HepG2 (cell line): ENCODE results near the gene SMIM22. TPM values are rescaled to one million over a fixed set of nuclear protein-coding genes. Genes with fewer than 3 reads are reported as not detected.

Experiments used
- ATAC-seq: fragments of 200-7000 bp; cut with Tn5 transposase; 3 replicates; pipeline ENCODE4 v1.9.1; 2020; ENCODE audit warnings: mild to moderate bottlenecking, moderate library complexity
- BruUV-seq: library from RNA; stranded (reverse); fragments of 400-500 nt; replicated peaks from 2 replicates; lab custom pipeline; 2021; lab: Mats Ljungman, UMichigan
- CTCF ChIA-PET: fragments of 300-600 bp; formaldehyde crosslinking; extraction: SDS; loops from one replicate; lab custom pipeline; 2021; ENCODE audit warnings: low total read pairs, inconsistent platforms, low intra/inter-chr PET ratio; lab: Yijun Ruan, JAX
- POLR2A ChIA-PET: fragments of 350-600 bp; sonication (Branson Sonifier 250); formaldehyde crosslinking; loops from one replicate; lab custom pipeline; 2020; ENCODE audit warnings: antibody characterized with exemption, inconsistent platforms; lab: Yijun Ruan, JAX
- DNase-seq: peaks from one replicate; pipeline ENCODE4 v3.0.0-alpha.2; 2015; ENCODE audit warnings: low spot score
- FAIRE-seq: peaks from 3 replicates; lab custom pipeline; 2011; peaks lifted over from hg19 to GRCh38; lab: Jason Lieb, UNC
- H2AFZ ChIP-seq: one replicate; pipeline ENCODE4 v1.6.1; 2011; ENCODE audit warnings: low read length, inconsistent platforms
- H3K27ac ChIP-seq: fragments of 300-600 bp; 3 replicates; pipeline ENCODE4 v1.8.0; 2011; ENCODE audit warnings: mixed run types, mild to moderate bottlenecking, mixed read lengths, low read length, inconsistent platforms; ENCODE audit not compliant: insufficient read depth; ENCODE audit errors: extremely low read length
- H3K27me3 ChIP-seq, 2 experiments: fragments of 200-600 bp in 1 of 2; 2 replicates in 1 of 2; 3 replicates in 1 of 2; pipeline versions ENCODE4 v1.6.0 to v1.8.0; 2011; ENCODE audit warnings: low read length in 2 of 2, mild to moderate bottlenecking in 2 of 2, moderate library complexity in 2 of 2, inconsistent platforms in 1 of 2; ENCODE audit not compliant: insufficient read depth in 2 of 2, control insufficient read depth in 1 of 2
- H3K36me3 ChIP-seq, 2 experiments: fragments of 200-600 bp in 1 of 2; replicated peaks in 1 of 2; 2 replicates in 1 of 2; 3 replicates in 1 of 2; pipeline versions ENCODE4 v1.5.1 to v1.8.0; 2011; ENCODE audit warnings: low read length in 2 of 2, inconsistent platforms in 1 of 2; ENCODE audit not compliant: insufficient read depth in 2 of 2, control insufficient read depth in 1 of 2
- H3K4me1 ChIP-seq: 2 replicates; pipeline ENCODE4 v1.5.1; 2012; ENCODE audit warnings: low read length, inconsistent platforms; ENCODE audit not compliant: insufficient read depth
- H3K4me2 ChIP-seq: 2 replicates; pipeline ENCODE4 v1.6.0; 2011; ENCODE audit warnings: low read depth, low read length, inconsistent platforms
- H3K4me3 ChIP-seq, 3 experiments: fragments of 200-600 bp in 1 of 3; sonication (generic), shearing (Covaris generic) in 1 of 3; replicated peaks in 1 of 3; 2 replicates each; pipeline ENCODE4 v1.5.1; 2011 to 2016; ENCODE audit warnings: low read length in 3 of 3, inconsistent platforms in 2 of 3, low read depth in 2 of 3, mild to moderate bottlenecking in 2 of 3, control low read depth in 1 of 3, mixed read lengths in 1 of 3; ENCODE audit not compliant: insufficient read depth in 1 of 3
- H3K79me2 ChIP-seq: one replicate; pipeline ENCODE4 v1.6.1; 2011; ENCODE audit warnings: low read length, inconsistent platforms; ENCODE audit not compliant: insufficient read depth
- H3K9ac ChIP-seq: 2 replicates; pipeline ENCODE4 v1.6.0; 2011; ENCODE audit warnings: mild to moderate bottlenecking, low read depth, low read length, inconsistent platforms; ENCODE audit not compliant: insufficient read depth
- H3K9me3 ChIP-seq: 2 replicates; pipeline ENCODE4 v1.5.1; 2012; ENCODE audit warnings: mild to moderate bottlenecking, low read length
- H4K20me1 ChIP-seq: 2 replicates; pipeline ENCODE4 v1.6.0; 2011; ENCODE audit warnings: inconsistent platforms, mild to moderate bottlenecking, low read length, moderate library complexity; ENCODE audit not compliant: insufficient read depth
- CBFB ChIP-seq: sonication (generic); formaldehyde crosslinking; IDR thresholded peaks from 2 replicates; pipeline ENCODE4 v1.4.0; 2020; ENCODE audit warnings: missing genetic modification reagents
- DMAP1 ChIP-seq: IDR thresholded peaks from 2 replicates; pipeline ENCODE4 v1.6.1; 2016
- HNF4A ChIP-seq: sonication (generic); formaldehyde crosslinking; IDR thresholded peaks from 2 replicates; pipeline ENCODE4 v1.4.0; 2020; ENCODE audit warnings: missing genetic modification reagents
- JUND ChIP-seq: sonication (generic); formaldehyde crosslinking; IDR thresholded peaks from 2 replicates; pipeline ENCODE4 v1.8.0; 2022; ENCODE audit warnings: mild to moderate bottlenecking, missing genetic modification reagents
- MTA1 ChIP-seq: sonication (generic); formaldehyde crosslinking; IDR thresholded peaks from 2 replicates; pipeline ENCODE4 v1.4.0; 2020; ENCODE audit warnings: missing genetic modification reagents, mild to moderate bottlenecking, borderline replicate concordance
- NKX3-1 ChIP-seq: sonication (generic); formaldehyde crosslinking; IDR thresholded peaks from 2 replicates; pipeline ENCODE4 v1.5.0; 2020; ENCODE audit warnings: missing genetic modification reagents
- REST ChIP-seq, 2 experiments: IDR thresholded peaks; 2 replicates each; pipeline ENCODE4 v1.6.1; 2011 to 2012; ENCODE audit warnings: low read length in 2 of 2, borderline replicate concordance in 1 of 2, low read depth in 1 of 2, mild to moderate bottlenecking in 1 of 2, moderate library complexity in 1 of 2
- SCMH1 ChIP-seq: sonication (generic); formaldehyde crosslinking; IDR thresholded peaks from 2 replicates; pipeline ENCODE4 v1.9.0; 2021; ENCODE audit warnings: missing genetic modification reagents, mild to moderate bottlenecking, borderline replicate concordance
- SIN3A ChIP-seq: IDR thresholded peaks from 2 replicates; pipeline ENCODE4 v1.6.1; 2011; ENCODE audit warnings: low read depth, mild to moderate bottlenecking, control low read depth, low read length, borderline replicate concordance
- SMYD3 ChIP-seq: sonication (generic); formaldehyde crosslinking; IDR thresholded peaks from 2 replicates; pipeline ENCODE4 v1.8.1; 2023; ENCODE audit warnings: mild to moderate bottlenecking, missing genetic modification reagents
- SRSF1 ChIP-seq: fragments of 200-400 bp; formaldehyde crosslinking; optimal IDR thresholded peaks from 2 replicates; pipeline ENCODE3; 2017; ENCODE audit warnings: mild to moderate bottlenecking, low read depth, low read length, moderate library complexity
- SRY ChIP-seq: sonication (generic); formaldehyde crosslinking; IDR thresholded peaks from 2 replicates; pipeline ENCODE4 v1.8.0; 2022; ENCODE audit warnings: mild to moderate bottlenecking, missing genetic modification reagents
- TFE3 ChIP-seq: IDR thresholded peaks from 2 replicates; pipeline ENCODE4 v1.6.1; 2016
- ZNF567 ChIP-seq: sonication (generic); formaldehyde crosslinking; IDR thresholded peaks from 2 replicates; pipeline ENCODE4 v1.8.1; 2023; ENCODE audit warnings: mild to moderate bottlenecking, missing genetic modification reagents, borderline replicate concordance
- ZNF709 ChIP-seq: sonication (generic); formaldehyde crosslinking; IDR thresholded peaks from 2 replicates; pipeline ENCODE4 v1.5.0; 2020; ENCODE audit warnings: mild to moderate bottlenecking, missing genetic modification reagents
- ZNF749 ChIP-seq: sonication (generic); formaldehyde crosslinking; IDR thresholded peaks from 2 replicates; pipeline ENCODE4 v1.8.0; 2022; ENCODE audit warnings: mild to moderate bottlenecking, missing genetic modification reagents, moderate library complexity, borderline replicate concordance
- WGBS: methylation state at CpG from one replicate; pipeline ENCODE4 v1.1.6; 2017; ENCODE audit warnings: low lambda C conversion rate; 5-methylcytosine and 5-hydroxymethylcytosine counted together
- in situ Hi-C: cut with HindIII; loops from 2 replicates; pipeline ENCODE4 v1.10.0; 2017; ENCODE audit warnings: low pct_unique_long_range_greater_than_20kb; ENCODE audit not compliant: extremely low pct_ligation_motif_present
- intact Hi-C: fragments of 100-400 bp; cut with micrococcal nuclease; formaldehyde crosslinking; loops from one replicate; pipeline ENCODE4 v1.10.0; 2022; ENCODE audit not compliant: unreplicated experiment
- polyA plus RNA-seq, 8 experiments: library from polyadenylated mRNA; depleted of rRNA in 3 of 8; stranded (reverse) in 7 of 8; unstranded in 1 of 8; fragments of >200 nt; fragmentation: Illumina TruSeq in 4 of 8; extraction: Trizol in 4 of 8; gene quantifications; 2 replicates each; pipeline versions ENCODE4 v1.2.1 to v1.2.3, GENCODE V29; 2011 to 2016; ENCODE audit warnings: low read depth in 4 of 8, missing spikeins in 1 of 8, mixed read lengths in 1 of 8; ENCODE audit not compliant: insufficient read depth in 1 of 8
- total RNA-seq, 5 experiments: library from RNA; depleted of rRNA; stranded (reverse); fragments of >200 nt; fragmentation: Illumina TruSeq; extraction: Trizol; gene quantifications; 2 replicates each; pipeline ENCODE4 v1.2.3, GENCODE V29; 2016; ENCODE audit warnings: low read depth in 1 of 5

Gene SMIM22
- total and polyA plus RNA-seq, 2 of the 13 experiments (the other 11 are each of a cell fraction or from before 2014, with no cell fraction given): not detected

GRCh38 chr16:4813251-4814003 lies 18.3 kb downstream of the SMIM22 start:
- no peak for TF ChIP-seq SIN3A
- no peak for TF ChIP-seq SRSF1
- no peak for TF ChIP-seq ZNF749
- no peak for TF ChIP-seq TFE3 (CRISPR knock-in tag)
- no peak for TF ChIP-seq SRY (CRISPR knock-in tag)
- TF ChIP-seq ZNF709: no peak
- no peak for TF ChIP-seq SMYD3 (CRISPR knock-in tag)
- TF ChIP-seq NKX3-1 (CRISPR knock-in tag): no peak
- no peak for TF ChIP-seq REST (IDR thresholded peaks at IDR 0.05; ENCODE audit: borderline replicate concordance in 1 of 2, low read depth in 1 of 2, low read length in 2 of 2)
- TF ChIP-seq ZNF567 (CRISPR knock-in tag): no peak
- TF ChIP-seq MTA1 (CRISPR knock-in tag): no peak
- TF ChIP-seq HNF4A: no peak
- TF ChIP-seq CBFB (CRISPR knock-in tag): no peak
- TF ChIP-seq DMAP1: no peak
- no peak for TF ChIP-seq JUND (CRISPR knock-in tag)
- no peak for TF ChIP-seq SCMH1 (CRISPR knock-in tag)
- Histone ChIP-seq H3K27ac (no peak overlapping the region), H3K4me3 (no peak overlapping the region), H3K9me3 (no peaks in the 10 kb centered on the region), H4K20me1 (no peaks in the 10 kb centered on the region), H3K4me1 (peaks cover 13% of the 10 kb centered on the region), H3K9ac (no peak overlapping the region), H2AFZ (no peak overlapping the region), H3K79me2 (no peaks in the 10 kb centered on the region), H3K27me3 (no peaks in the 10 kb centered on the region), H3K4me2 (no peak overlapping the region), H3K36me3 (peaks cover 24 to 65% of the 10 kb centered on the region in 2 experiments)
- WGBS: 97% methylated on average over 13 of the region's 16 CpGs
- POLR2A ChIA-PET: no interaction called here
- no peak for ATAC-seq
- CTCF ChIA-PET: no interaction called here
- no TSS peak for BruUV-seq
- no peak for DNase-seq
- intact Hi-C loops (no loop called here), in situ Hi-C loops (no loop called here)
- FAIRE-seq: no peak
